Upper lobe of left lung (tissue), 6 donors: ENCODE data around the gene TRAF2. TPM values are rescaled to one million over a fixed set of nuclear protein-coding genes. Genes with fewer than 3 reads are reported as not detected.
A peak's percentile ranks its signal among the peaks of the same experiment; 100 is the strongest.

Experiments used
- ATAC-seq, 2 donors: fragments of 200-7000 bp; cut with Tn5 transposase; one replicate each; pipeline ENCODE4 v1.9.1; 2022; ENCODE audit warnings: mild to moderate bottlenecking in 2 of 2, moderate library complexity in 2 of 2; ENCODE audit not compliant: low FRiP score in 2 of 2
- DNase-seq, 2 donors: peaks; one replicate each; pipeline ENCODE4 v3.0.0-alpha.2; 2019 to 2020
- H3K27ac ChIP-seq, 4 donors: fragments of 200-600 bp; sonication (generic); one replicate each; pipeline ENCODE4 v1.5.1; 2016 to 2019
- H3K27me3 ChIP-seq, 4 donors: fragments of 200-600 bp; sonication (generic); one replicate each; pipeline ENCODE4 v1.5.1; 2017 to 2019
- H3K36me3 ChIP-seq, 4 donors: fragments of 200-600 bp; sonication (generic); one replicate each; pipeline ENCODE4 v1.5.1; 2016 to 2019
- H3K4me1 ChIP-seq, 4 donors: fragments of 200-600 bp; sonication (generic); one replicate each; pipeline ENCODE4 v1.5.1; 2018 to 2019
- H3K4me3 ChIP-seq, 4 donors: fragments of 200-600 bp; sonication (generic); one replicate each; pipeline ENCODE4 v1.5.1; 2017 to 2019; ENCODE audit warnings: mild to moderate bottlenecking in 2 of 4, moderate library complexity in 1 of 4
- H3K9me3 ChIP-seq, 4 donors: fragments of 200-600 bp; sonication (generic); one replicate each; pipeline ENCODE4 v1.5.1; 2018 to 2019
- EP300 ChIP-seq, 4 donors: sonication (generic); formaldehyde crosslinking; IDR thresholded peaks; one replicate each; pipeline ENCODE4 v1.5.1; 2017; ENCODE audit warnings: antibody characterized with exemption in 4 of 4, control low read depth in 2 of 4
- POLR2A ChIP-seq, 4 donors: fragments of 450-650 bp; IDR thresholded peaks; one replicate each; pipeline ENCODE4 v1.5.1; 2016 to 2017; ENCODE audit warnings: antibody characterized with exemption in 4 of 4, mild to moderate bottlenecking in 2 of 4
- POLR2AphosphoS5 ChIP-seq, 2 donors: sonication (generic); formaldehyde crosslinking; IDR thresholded peaks; one replicate each; pipeline ENCODE4 v1.5.1; 2017; ENCODE audit warnings: antibody characterized with exemption in 2 of 2
- WGBS, 2 donors: methylation state at CpG; one replicate each; pipeline ENCODE4 v1.1.5; 2017 to 2018; 5-methylcytosine and 5-hydroxymethylcytosine counted together
- total RNA-seq, 6 donors: library from RNA; depleted of rRNA in 4 of 6; stranded (reverse); fragments of >200 nt in 4 of 6; gene quantifications; one replicate each; pipeline versions ENCODE4 v1.1.0 to v1.2.1, GENCODE V29; 2016 to 2021
- TF ChIP-seq, protein P1 (sequence below), 6 experiments: fragments of 450-650 bp in 4 of 6; fragments of 200-600 bp in 2 of 6; sonication (generic) in 2 of 6; IDR thresholded peaks; one replicate each; pipeline ENCODE4 v1.5.1; 2016 to 2019; ENCODE audit warnings: antibody characterized with exemption in 6 of 6
- donor health status: DM: no; HTN: no; CAD: no; lungs with moderate emphysema.
- donor health status: DM: no; HTN: yes; CAD: no; lungs with severe emphysema.

TRAF2 gene
- total RNA-seq, 6 donors from 2014 or later = 10.6 to 20.8 (median 13.4) TPM

GRCh38 chr9:136860529-136860928 is 25.8 kb upstream of the TRAF2 start:
- H3K27me3 ChIP-seq = no peaks in the 10 kb centered on the region
- peaks cover 14 to 35% (median 17%) of the 10 kb centered on the region in 4 donors for H3K4me1 ChIP-seq
- H3K4me3 ChIP-seq = no peak overlapping the region
- no peak for ATAC-seq
- H3K27ac ChIP-seq = no peak overlapping the region
- WGBS, 2 donors = 86 to 89% methylated on average over 7 to 9 of the region's 9 CpGs
- H3K9me3 ChIP-seq = no peaks in the 10 kb centered on the region
- peaks cover 11 to 39% (median 33%) of the 10 kb centered on the region in 4 donors for H3K36me3 ChIP-seq
- DNase-seq = peak in 1 of 2 donors; percentile 35
- no peak for TF ChIP-seq POLR2A (IDR thresholded peaks at IDR 0.05)
- TF ChIP-seq, protein P1, sequence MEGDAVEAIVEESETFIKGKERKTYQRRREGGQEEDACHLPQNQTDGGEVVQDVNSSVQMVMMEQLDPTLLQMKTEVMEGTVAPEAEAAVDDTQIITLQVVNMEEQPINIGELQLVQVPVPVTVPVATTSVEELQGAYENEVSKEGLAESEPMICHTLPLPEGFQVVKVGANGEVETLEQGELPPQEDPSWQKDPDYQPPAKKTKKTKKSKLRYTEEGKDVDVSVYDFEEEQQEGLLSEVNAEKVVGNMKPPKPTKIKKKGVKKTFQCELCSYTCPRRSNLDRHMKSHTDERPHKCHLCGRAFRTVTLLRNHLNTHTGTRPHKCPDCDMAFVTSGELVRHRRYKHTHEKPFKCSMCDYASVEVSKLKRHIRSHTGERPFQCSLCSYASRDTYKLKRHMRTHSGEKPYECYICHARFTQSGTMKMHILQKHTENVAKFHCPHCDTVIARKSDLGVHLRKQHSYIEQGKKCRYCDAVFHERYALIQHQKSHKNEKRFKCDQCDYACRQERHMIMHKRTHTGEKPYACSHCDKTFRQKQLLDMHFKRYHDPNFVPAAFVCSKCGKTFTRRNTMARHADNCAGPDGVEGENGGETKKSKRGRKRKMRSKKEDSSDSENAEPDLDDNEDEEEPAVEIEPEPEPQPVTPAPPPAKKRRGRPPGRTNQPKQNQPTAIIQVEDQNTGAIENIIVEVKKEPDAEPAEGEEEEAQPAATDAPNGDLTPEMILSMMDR (IDR thresholded peaks at IDR 0.05) = no peak
- no peak for TF ChIP-seq EP300 (IDR thresholded peaks at IDR 0.05)
- no peak for TF ChIP-seq POLR2AphosphoS5 (IDR thresholded peaks at IDR 0.05)

DNA sequence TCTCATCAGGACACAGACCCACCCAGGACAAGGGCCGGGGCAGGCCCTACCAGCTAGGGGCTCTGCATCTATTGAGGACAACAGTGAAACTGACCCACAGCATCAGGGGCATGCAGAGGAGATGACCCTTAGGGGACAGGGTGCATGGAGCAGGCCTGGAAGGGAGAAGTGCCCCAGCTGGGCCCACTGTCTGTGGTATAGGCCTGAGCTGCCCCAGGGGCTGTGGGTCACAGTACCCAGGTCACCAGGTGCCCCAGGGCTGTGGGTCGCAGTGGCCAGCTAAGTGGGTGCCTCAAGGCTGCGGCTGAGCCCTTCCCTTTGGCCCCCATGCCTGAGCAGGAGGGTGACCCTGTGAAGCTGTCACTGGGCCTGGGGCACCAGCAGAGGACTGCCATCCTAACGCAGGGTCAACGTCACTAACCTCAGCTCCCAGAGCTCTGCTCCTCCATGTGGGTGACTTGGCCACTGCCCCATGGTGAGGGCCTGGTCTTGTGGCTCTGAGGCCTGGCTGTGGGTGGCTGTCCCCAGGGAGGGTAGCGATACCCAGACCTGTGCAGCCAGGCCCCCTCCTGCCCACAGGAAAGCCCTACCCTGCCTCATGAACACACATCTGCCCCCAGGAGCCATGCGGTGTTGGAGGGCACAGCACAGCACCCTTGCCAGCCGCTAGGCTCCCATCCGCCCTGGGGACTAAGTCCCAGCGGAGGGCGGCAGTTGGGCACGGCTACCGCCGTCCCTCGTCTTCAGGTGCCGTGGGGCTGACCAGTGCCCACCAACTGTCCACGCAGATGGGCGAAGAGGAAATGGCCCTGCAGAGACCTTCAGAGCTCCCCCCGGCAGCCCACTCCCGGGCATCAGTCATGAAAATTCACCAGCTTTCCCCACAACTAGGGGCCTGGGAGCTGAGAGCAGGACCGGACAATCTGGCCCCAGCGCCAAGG is 25.1 kb upstream of the TRAF2 start:
- Histone ChIP-seq H3K27me3 (no peaks in the 10 kb centered on the region), H3K36me3 (peaks cover 11 to 39% (median 33%) of the 10 kb centered on the region in 4 donors), H3K4me3 (no peak overlapping the region), H3K4me1 (peaks cover 14 to 38% (median 17%) of the 10 kb centered on the region in 4 donors), H3K9me3 (peaks cover 0 to 3% (median 0%) of the 10 kb centered on the region in 4 donors), H3K27ac (no peak overlapping the region)
- ATAC-seq (no peak), DNase-seq (peak in 1 of 2 donors; percentile 56)
- WGBS, 2 donors = 91 to 97% methylated on average over 9 to 21 of the region's 22 CpGs
- no peak for TF ChIP-seq POLR2AphosphoS5 (IDR thresholded peaks at IDR 0.05)
- TF ChIP-seq, protein P1 (IDR thresholded peaks at IDR 0.05) = no peak
- no peak for TF ChIP-seq EP300 (IDR thresholded peaks at IDR 0.05)
- TF ChIP-seq POLR2A (IDR thresholded peaks at IDR 0.05) = no peak

DNA sequence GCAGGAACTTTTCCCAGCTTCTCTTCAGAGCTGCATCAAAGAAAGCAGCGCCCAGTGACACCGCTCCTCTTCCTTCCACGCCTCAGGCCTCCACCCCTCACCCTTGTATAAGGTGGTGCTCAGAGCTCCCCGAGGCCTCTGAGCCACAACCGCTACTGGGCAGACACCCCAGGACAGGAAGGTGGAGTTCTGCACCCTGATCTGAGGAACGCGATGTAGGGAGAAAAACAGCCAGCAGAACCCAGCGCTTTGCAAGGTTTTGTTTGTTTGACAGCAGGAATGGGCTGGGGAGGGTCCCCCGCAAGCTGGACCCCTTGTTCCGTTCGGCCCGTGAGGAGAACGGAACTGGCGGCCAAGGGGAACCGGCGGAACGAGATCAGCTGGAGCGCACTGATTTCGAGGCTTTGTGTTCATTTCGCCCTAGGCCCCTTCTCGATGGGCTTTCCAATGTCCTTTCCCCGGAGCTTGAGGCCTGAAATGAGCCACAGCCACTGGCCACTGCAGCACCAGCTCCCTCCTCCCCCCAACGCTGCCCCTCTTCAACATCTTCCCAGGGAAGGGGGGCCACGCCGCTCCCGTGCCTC is 24.4 kb upstream of the TRAF2 start:
- Histone ChIP-seq H3K36me3 (peaks cover 11 to 39% (median 33%) of the 10 kb centered on the region in 4 donors), H3K4me1 (peaks cover 17 to 42% (median 21%) of the 10 kb centered on the region in 4 donors), H3K4me3 (no peak overlapping the region), H3K9me3 (peaks cover 0 to 4% (median 0%) of the 10 kb centered on the region in 4 donors), H3K27ac (no peak overlapping the region), H3K27me3 (no peaks in the 10 kb centered on the region)
- 88 to 91% methylated on average over 25 to 26 of the region's 26 CpGs for WGBS, 2 donors
- DNase-seq (peak in 1 of 2 donors; percentile 56), ATAC-seq (no peak)
- TF ChIP-seq, protein P1 (IDR thresholded peaks at IDR 0.05) = no peak
- no peak for TF ChIP-seq POLR2A (IDR thresholded peaks at IDR 0.05)
- no peak for TF ChIP-seq POLR2AphosphoS5 (IDR thresholded peaks at IDR 0.05)
- no peak for TF ChIP-seq EP300 (IDR thresholded peaks at IDR 0.05)

DNA sequence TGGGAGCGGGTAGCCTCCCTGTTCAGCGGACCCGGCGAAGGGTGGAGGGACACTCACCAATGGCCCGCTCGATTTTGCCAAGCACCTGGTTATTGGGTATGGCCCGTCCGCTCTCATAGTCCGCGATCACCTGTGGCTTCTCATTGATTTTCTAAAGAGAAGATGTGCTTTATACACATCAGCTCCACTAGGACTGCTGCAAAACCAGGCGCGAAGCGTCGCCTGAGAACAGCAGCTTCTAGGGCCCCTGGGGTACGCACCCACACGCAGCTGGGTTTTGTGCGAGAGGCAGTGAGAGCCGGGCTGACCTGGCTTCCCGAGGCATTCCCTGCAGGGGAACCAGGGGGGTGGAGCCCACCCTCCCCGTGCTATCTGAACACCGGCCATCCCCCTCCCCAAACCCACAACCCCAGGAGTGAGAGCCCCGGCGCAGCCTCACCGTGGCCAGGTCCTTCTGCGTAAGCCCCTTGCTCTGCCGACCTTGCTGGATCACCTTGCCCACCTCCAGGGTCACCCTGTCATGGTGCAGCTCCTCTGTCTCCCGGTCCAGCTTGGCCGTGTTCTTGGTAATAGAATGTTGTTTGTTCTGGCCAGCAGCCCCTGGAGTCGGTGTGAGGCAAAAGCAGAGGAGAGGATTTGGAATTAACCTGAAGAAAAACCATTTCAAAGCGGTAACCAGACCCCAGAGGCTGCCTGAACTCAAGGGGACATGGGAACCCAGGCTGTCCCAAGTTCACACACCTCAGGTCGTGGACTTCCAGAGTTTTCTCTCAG is 23.3 kb upstream of the TRAF2 start:
- DNase-seq (peak in 1 of 2 donors; percentile 59), ATAC-seq (no peak)
- Histone ChIP-seq H3K27ac (no peak overlapping the region), H3K27me3 (no peaks in the 10 kb centered on the region), H3K4me3 (no peak overlapping the region), H3K9me3 (peaks cover 0 to 4% (median 0%) of the 10 kb centered on the region in 4 donors), H3K36me3 (peaks cover 11 to 39% (median 33%) of the 10 kb centered on the region in 4 donors), H3K4me1 (peaks cover 20 to 45% (median 24%) of the 10 kb centered on the region in 4 donors)
- TF ChIP-seq POLR2A (IDR thresholded peaks at IDR 0.05) (no peak), POLR2AphosphoS5 (IDR thresholded peaks at IDR 0.05) (no peak), EP300 (IDR thresholded peaks at IDR 0.05) (no peak)
- TF ChIP-seq, protein P1 (IDR thresholded peaks at IDR 0.05) = no peak
- WGBS, 2 donors = 94 to 95% methylated on average over 16 to 31 of the region's 31 CpGs
